NCI-H748 (cell line): ENCODE measurements around the gene BCL7A.
"Not testable (repeated sequence)": the region's sequence is repeated elsewhere in the genome, so short reads cannot be mapped to it uniquely, and the experiment has no call there.

Experiments
- DNase-seq: peaks from one replicate; lab custom pipeline; 2025; ENCODE audit not compliant: unreplicated experiment; lab: John Stamatoyannopoulos, UW

Gene BCL7A

GRCh38 chr12:122090759-122091515 is 69.3 kb downstream of the BCL7A start:
- no peak for DNase-seq

GRCh38 chr12:122093098-122093883 is 71.6 kb downstream of the BCL7A start:
- no peak for DNase-seq

- no peak for DNase-seq
These were observed 72.6 kb downstream of the BCL7A start for GRCh38 chr12:122094137-122094734.

GRCh38 chr12:122094735-122095631 is 73.3 kb downstream of the BCL7A start:
- peak; percentile 35 for DNase-seq

- DNase-seq = no peak
These were observed 74.3 kb downstream of the BCL7A start for GRCh38 chr12:122096014-122096413.

GRCh38 chr12:122096591-122097149 is 75.0 kb downstream of the BCL7A start:
- no peak for DNase-seq

- DNase-seq = no peak
These were observed 75.9 kb downstream of the BCL7A start for GRCh38 chr12:122097584-122097926.

- DNase-seq = peak; percentile 65
These were observed 76.5 kb downstream of the BCL7A start for GRCh38 chr12:122097927-122098756.

- no peak for DNase-seq
These were observed 77.6 kb downstream of the BCL7A start for GRCh38 chr12:122099280-122099749.

- no peak for DNase-seq
These were observed 78.2 kb downstream of the BCL7A start for GRCh38 chr12:122099856-122100255.

GRCh38 chr12:122100568-122100967 is 78.9 kb downstream of the BCL7A start:
- no peak for DNase-seq

- DNase-seq = no peak
These were observed 80.6 kb downstream of the BCL7A start for GRCh38 chr12:122102331-122102730.

- DNase-seq = no peak
These were observed 83.2 kb downstream of the BCL7A start for GRCh38 chr12:122104844-122105243.

GRCh38 chr12:122105496-122105895 is 83.8 kb downstream of the BCL7A start:
- not testable (repeated sequence) for DNase-seq

- DNase-seq = no peak
These were observed 85.2 kb downstream of the BCL7A start for GRCh38 chr12:122106843-122107242.

- no peak for DNase-seq
These were observed 85.6 kb downstream of the BCL7A start for GRCh38 chr12:122107261-122107660.

GRCh38 chr12:122111089-122111641 is 89.5 kb downstream of the BCL7A start:
- no peak for DNase-seq
